WTC11 (cell line): Measurements from ENCODE around the gene RASAL2. TPM values are rescaled to one million over a fixed set of nuclear protein-coding genes. Genes with fewer than 3 reads are reported as not detected.

Source experiments
- ATAC-seq: fragments of 200-7000 bp; cut with Tn5 transposase; 2 replicates; pipeline ENCODE4 v1.10.0; 2021; ENCODE audit warnings: mild to moderate bottlenecking, moderate library complexity
- CTCF ChIA-PET: fragments of 300-600 bp; sonication (Branson Sonifier 250); formaldehyde crosslinking; loops from one replicate; lab custom pipeline; 2021; ENCODE audit warnings: antibody characterized with exemption; lab: Charles Lee
- POLR2A ChIA-PET: fragments of 350-600 bp; sonication (Branson Sonifier 250); formaldehyde crosslinking; loops from one replicate; lab custom pipeline; 2021; ENCODE audit warnings: antibody characterized with exemption; lab: Charles Lee
- DNase-seq: peaks from one replicate; pipeline ENCODE4 v3.0.0; 2021; ENCODE audit warnings: low spot score
- H3K27ac Mint-ChIP-seq: 2 replicates; pipeline ENCODE4 v1.8.0; 2021; ENCODE audit warnings: mixed read lengths
- H3K27me3 Mint-ChIP-seq: 2 replicates; pipeline ENCODE4 v1.8.0; 2021; ENCODE audit warnings: low read depth, mild to moderate bottlenecking, moderate library complexity, mixed read lengths
- H3K36me3 Mint-ChIP-seq: 2 replicates; pipeline ENCODE4 v1.8.0; 2021; ENCODE audit warnings: mixed read lengths
- H3K4me1 Mint-ChIP-seq: 2 replicates; pipeline ENCODE4 v1.8.0; 2022; ENCODE audit warnings: mixed read lengths
- H3K4me3 Mint-ChIP-seq: 2 replicates; pipeline ENCODE4 v1.8.0; 2021; ENCODE audit warnings: mild to moderate bottlenecking, moderate library complexity, mixed read lengths
- H3K9me3 Mint-ChIP-seq: 2 replicates; pipeline ENCODE4 v1.8.0; 2021; ENCODE audit warnings: mixed read lengths
- ATF1 ChIP-seq: sonication (generic); formaldehyde crosslinking; IDR thresholded peaks from 2 replicates; pipeline ENCODE4 v1.8.1; 2023; ENCODE audit warnings: mild to moderate bottlenecking, moderate library complexity, missing genetic modification reagents
- ATF2 ChIP-seq: sonication (generic); formaldehyde crosslinking; IDR thresholded peaks from 2 replicates; pipeline ENCODE4 v1.8.1; 2022; ENCODE audit warnings: low read depth, missing genetic modification reagents, borderline replicate concordance
- ATF6 ChIP-seq: sonication (generic); formaldehyde crosslinking; IDR thresholded peaks from 2 replicates; pipeline ENCODE4 v1.8.1; 2023; ENCODE audit warnings: mild to moderate bottlenecking, missing genetic modification reagents
- E2F1 ChIP-seq: sonication (generic); formaldehyde crosslinking; IDR thresholded peaks from 2 replicates; pipeline ENCODE4 v1.8.0; 2022; ENCODE audit warnings: mild to moderate bottlenecking, missing genetic modification reagents
- JAZF1 ChIP-seq: fragments of 250-450 bp; sonication (Bioruptor Pico); IDR thresholded peaks from 2 replicates; pipeline ENCODE4 v1.9.0; 2021; ENCODE audit warnings: moderate library complexity, mild to moderate bottlenecking, inconsistent platforms
- MLX ChIP-seq: sonication (generic); formaldehyde crosslinking; IDR thresholded peaks from 2 replicates; pipeline ENCODE4 v1.8.1; 2023; ENCODE audit warnings: mild to moderate bottlenecking, missing genetic modification reagents, moderate library complexity
- MXD4 ChIP-seq: fragments of 250-450 bp; sonication (Bioruptor Pico); IDR thresholded peaks from 2 replicates; pipeline ENCODE4 v1.8.0; 2021; ENCODE audit warnings: mild to moderate bottlenecking, moderate library complexity, borderline replicate concordance
- NR2C2 ChIP-seq: sonication (generic); formaldehyde crosslinking; IDR thresholded peaks from 2 replicates; pipeline ENCODE4 v1.8.0; 2022; ENCODE audit warnings: mild to moderate bottlenecking, missing genetic modification reagents
- ZNF317 ChIP-seq: sonication (generic); formaldehyde crosslinking; IDR thresholded peaks from 2 replicates; pipeline ENCODE4 v1.8.1; 2023; ENCODE audit warnings: low read depth, mild to moderate bottlenecking, moderate library complexity, missing genetic modification reagents, borderline replicate concordance
- ZNF532 ChIP-seq: fragments of 250-450 bp; sonication (Bioruptor Pico); IDR thresholded peaks from 2 replicates; pipeline ENCODE4 v1.9.0; 2021; ENCODE audit warnings: mild to moderate bottlenecking, borderline replicate concordance
- total RNA-seq: library from RNA; stranded (reverse); gene quantifications from 3 replicates; pipeline ENCODE4 v1.2.3, GENCODE V29; 2021

Gene RASAL2
- total RNA-seq, 1 experiment from 2014 or later = 29.5 TPM

- H3K9me3 Mint-ChIP-seq = no peaks in the 10 kb centered on the region
- ChIA-PET POLR2A (no interaction called here), CTCF (interaction anchor here (0.7 kb wide), 1 partner anchor 201 kb away, joined by 3 read pairs; no protein-coding TSS in a partner anchor)
- no peaks in the 10 kb centered on the region for H3K27me3 Mint-ChIP-seq
- DNase-seq (no peak), ATAC-seq (no peak)
- no peak overlapping the region for H3K4me3 Mint-ChIP-seq
- peak overlapping the region; percentile 25; the same call in 1 of the 2 replicates for H3K27ac Mint-ChIP-seq
- no peaks in the 10 kb centered on the region for H3K36me3 Mint-ChIP-seq
- H3K4me1 Mint-ChIP-seq = peaks cover 28% of the 10 kb centered on the region
- TF ChIP-seq JAZF1 (CRISPR knock-in tag) (no peak), MXD4 (CRISPR knock-in tag) (no peak), ATF1 (no peak), ZNF317 (CRISPR knock-in tag) (no peak)
Observed at GRCh38 chr1:178232949-178233348, 139.0 kb downstream of the RASAL2 start.

- H3K4me1 Mint-ChIP-seq = peaks cover 29% of the 10 kb centered on the region
- DNase-seq = no peak
- TF ChIP-seq ZNF532 (CRISPR knock-in tag) = no peak
- no peak for TF ChIP-seq ATF6 (CRISPR knock-in tag)
- TF ChIP-seq E2F1 (CRISPR knock-in tag) = no peak
- TF ChIP-seq MLX (CRISPR knock-in tag) = no peak
- no peak for TF ChIP-seq ATF2 (CRISPR knock-in tag)
- no peak for TF ChIP-seq NR2C2 (CRISPR knock-in tag)
- TF ChIP-seq, all 79 proteins: peak for 0
- no peak overlapping the region for H3K4me3 Mint-ChIP-seq
- peak overlapping the region; percentile 60; the same call in 1 of the 2 replicates for H3K27ac Mint-ChIP-seq
- CTCF ChIA-PET = no interaction called here
- H3K27me3 Mint-ChIP-seq = no peaks in the 10 kb centered on the region
- POLR2A ChIA-PET = no interaction called here
- H3K9me3 Mint-ChIP-seq = no peaks in the 10 kb centered on the region
- no peak for ATAC-seq
- H3K36me3 Mint-ChIP-seq = no peaks in the 10 kb centered on the region
Observed at GRCh38 chr1:178237121-178237520, 143.2 kb downstream of the RASAL2 start.
